Panc1 (cell line): ENCODE data around the gene PCDHGA1. TPM values are rescaled to one million over a fixed set of nuclear protein-coding genes. Genes with fewer than 3 reads are reported as not detected.

Experiments used
- ATAC-seq: fragments of 200-7000 bp; cut with Tn5 transposase; 2 replicates; pipeline ENCODE4 v1.9.1; 2020; ENCODE audit warnings: mild to moderate bottlenecking, moderate library complexity
- BruUV-seq: library from RNA; stranded (reverse); fragments of 400-500 nt; replicated peaks from 2 replicates; lab custom pipeline; 2021; lab: Mats Ljungman, UMichigan
- CTCF ChIA-PET: fragments of 300-600 bp; sonication (Branson Sonifier 250); formaldehyde crosslinking; loops from one replicate; lab custom pipeline; 2022; ENCODE audit warnings: antibody characterized with exemption; lab: Charles Lee
- POLR2A ChIA-PET: fragments of 300-600 bp; sonication (Branson Sonifier 250); formaldehyde crosslinking; loops from one replicate; lab custom pipeline; 2022; ENCODE audit warnings: antibody characterized with exemption; lab: Charles Lee
- DNase-seq: peaks from one replicate; pipeline ENCODE4 v3.0.0-alpha.2; 2010; ENCODE audit warnings: low read depth, low spot score
- H3K27ac ChIP-seq: 2 replicates; pipeline ENCODE4 v1.5.1; 2011; ENCODE audit warnings: mild to moderate bottlenecking, low read length, inconsistent platforms
- H3K27me3 ChIP-seq: fragments of 200-500 bp; sonication (Bioruptor generic); 2 replicates; pipeline ENCODE4 v1.6.0; 2014; ENCODE audit warnings: low read length, inconsistent platforms; ENCODE audit not compliant: control insufficient read depth, insufficient read depth
- H3K36me3 ChIP-seq: fragments of 200-500 bp; sonication (Bioruptor generic); 2 replicates; pipeline ENCODE4 v1.5.1; 2014; ENCODE audit warnings: inconsistent platforms, mild to moderate bottlenecking, low read length, moderate library complexity; ENCODE audit not compliant: control insufficient read depth, insufficient read depth
- H3K4me1 ChIP-seq: 2 replicates; pipeline ENCODE4 v1.5.1; 2011; ENCODE audit warnings: inconsistent platforms, mild to moderate bottlenecking, low read length, moderate library complexity; ENCODE audit not compliant: control insufficient read depth, insufficient read depth
- H3K4me3 ChIP-seq, 2 experiments: 2 replicates each; pipeline ENCODE4 v1.5.1; 2011 to 2012; ENCODE audit warnings: low read depth in 2 of 2, low read length in 2 of 2, mild to moderate bottlenecking in 2 of 2, inconsistent platforms in 1 of 2, moderate library complexity in 1 of 2
- H3K9me3 ChIP-seq: fragments of 200-500 bp; sonication (Bioruptor generic); 2 replicates; pipeline ENCODE4 v1.5.1; 2014; ENCODE audit warnings: low read depth, mild to moderate bottlenecking, inconsistent platforms, low read length, moderate library complexity; ENCODE audit not compliant: control insufficient read depth, insufficient read depth
- CTCF ChIP-seq: fragments of 450-650 bp; IDR thresholded peaks from 2 replicates; pipeline ENCODE4 v1.5.1; 2017; ENCODE audit warnings: mild to moderate bottlenecking
- POLR2AphosphoS5 ChIP-seq: IDR thresholded peaks from 2 replicates; pipeline ENCODE4 v1.6.1; 2012; ENCODE audit warnings: mild to moderate bottlenecking, low read depth, low read length, moderate library complexity
- REST ChIP-seq, 2 experiments: IDR thresholded peaks; 2 replicates each; pipeline ENCODE4 v1.6.1; 2011 to 2012; ENCODE audit warnings: low read depth in 2 of 2, control low read depth in 1 of 2, low read length in 1 of 2, mild to moderate bottlenecking in 1 of 2, moderate library complexity in 1 of 2; ENCODE audit not compliant: insufficient read depth in 1 of 2
- SIN3A ChIP-seq: IDR thresholded peaks from 2 replicates; pipeline ENCODE4 v1.6.1; 2012; ENCODE audit warnings: low read depth, mild to moderate bottlenecking, low read length, moderate library complexity, borderline replicate concordance; ENCODE audit not compliant: insufficient read depth
- TCF7L2 ChIP-seq: IDR thresholded peaks from 2 replicates; pipeline ENCODE4 v1.6.1; 2011; ENCODE audit warnings: mild to moderate bottlenecking, low read depth, low read length, inconsistent platforms
- in situ Hi-C: cut with HindIII; loops from 2 replicates; pipeline ENCODE4 v1.10.0; 2016; ENCODE audit warnings: low sequenced_read_pairs, low pct_unique_long_range_greater_than_20kb
- intact Hi-C: fragments of 100-400 bp; cut with micrococcal nuclease; formaldehyde crosslinking; loops from one replicate; pipeline ENCODE4 v1.10.0; 2022; ENCODE audit not compliant: unreplicated experiment
- total RNA-seq: library from RNA; stranded (reverse); gene quantifications from one replicate; pipeline ENCODE4 v1.2.1, GENCODE V29; 2021; ENCODE audit not compliant: unreplicated experiment

Gene PCDHGA1
- total RNA-seq, 1 experiment from 2014 or later = 0.92 TPM

- no TSS peak for BruUV-seq
- Histone ChIP-seq H3K4me3 (peak overlapping the region; percentile 82 to 91), H3K36me3 (peaks cover 2% of the 10 kb centered on the region), H3K27me3 (no peaks in the 10 kb centered on the region), H3K9me3 (peaks cover 53% of the 10 kb centered on the region), H3K4me1 (no peaks in the 10 kb centered on the region), H3K27ac (peak overlapping the region; percentile 96)
- in situ Hi-C loops (no loop called here), intact Hi-C loops (loop anchor here (10.0 kb wide), 1 partner anchor 55 kb away; no protein-coding TSS in a partner anchor)
- POLR2A ChIA-PET = interaction anchor here (1.4 kb wide), 1 partner anchor 11 kb away, joined by 4 read pairs; the partner anchor contains the start of gene PCDHGA1
- TF ChIP-seq SIN3A = no peak
- TF ChIP-seq REST (IDR thresholded peaks at IDR 0.05; ENCODE audit: insufficient read depth in 1 of 2, low read depth in 2 of 2, low read length in 1 of 2) = no peak
- TF ChIP-seq CTCF = no peak
- no peak for TF ChIP-seq POLR2AphosphoS5
- DNase-seq (no peak), ATAC-seq (no peak)
- CTCF ChIA-PET = interaction anchor here (0.8 to 1.4 kb wide), 3 partner anchors 11 to 93 kb away, joined by 3 to 7 read pairs (median 4); partner anchors contain the start of genes PCDHGA1, PCDHGA10 and PCDHGB1
Measured at GRCh38 chr5:141319699-141320098, 10.6 kb upstream of the PCDHGA1 start.

GRCh38 chr5:141320225-141321169, 9.8 kb upstream of the PCDHGA1 start, which contains the start of gene TAF7:
Gene TAF7 (minus strand): TSS chr5:141320784. CDS start chr5:141320044, 740 bp downstream.
- intact Hi-C loops = no loop called here

More at GRCh38 chr5:141320225-141321169, 9.8 kb upstream of the PCDHGA1 start, which contains the start of gene TAF7:
- H3K27ac ChIP-seq = peak within 1 kb of the TSS; percentile 96
- H3K4me3 ChIP-seq = peak within 1 kb of the TSS; percentile 82 to 91
- peak; percentile 84 for DNase-seq
- peaks cover 45% of the 10 kb centered on the region for H3K9me3 ChIP-seq
- H3K27me3 ChIP-seq = no peaks in the 10 kb centered on the region
- ATAC-seq = peak; percentile 98
- CTCF ChIA-PET = interaction anchor here (0.8 to 1.4 kb wide), 4 partner anchors 10 to 112 kb away, joined by 3 to 7 read pairs (median 4); partner anchors contain the start of genes PCDHB12, PCDHGA1, PCDHGA10 and PCDHGB1
- in situ Hi-C loops = no loop called here
- H3K36me3 ChIP-seq = peaks cover 2% of the 10 kb centered on the region
- H3K4me1 ChIP-seq = no peaks in the 10 kb centered on the region
- POLR2A ChIA-PET = interaction anchor here (0.6 to 1.4 kb wide), 3 partner anchors 10 to 567 kb away, joined by 3 to 14 read pairs (median 4); partner anchors contain the start of genes PCDHGA1 and PCDHGA3
- BruUV-seq = no TSS peak
- TF ChIP-seq REST (IDR thresholded peaks at IDR 0.05; ENCODE audit: insufficient read depth in 1 of 2, low read depth in 2 of 2, low read length in 1 of 2) = no peak; a peak in 1 of 4 replicates
- TF ChIP-seq SIN3A = no peak
- peak; percentile 98 for TF ChIP-seq POLR2AphosphoS5
- TF ChIP-seq CTCF = peak; percentile 94
- TF ChIP-seq TCF7L2 = peak; percentile 54; the same call in 1 of the 2 replicates
